Measurements from ENCODE around the gene CNST. TPM values are rescaled to one million over a fixed set of nuclear protein-coding genes. Genes with fewer than 3 reads are reported as not detected.

CNST gene
- total RNA-seq, 1 donor from 2014 or later: 25.6 TPM

DNA sequence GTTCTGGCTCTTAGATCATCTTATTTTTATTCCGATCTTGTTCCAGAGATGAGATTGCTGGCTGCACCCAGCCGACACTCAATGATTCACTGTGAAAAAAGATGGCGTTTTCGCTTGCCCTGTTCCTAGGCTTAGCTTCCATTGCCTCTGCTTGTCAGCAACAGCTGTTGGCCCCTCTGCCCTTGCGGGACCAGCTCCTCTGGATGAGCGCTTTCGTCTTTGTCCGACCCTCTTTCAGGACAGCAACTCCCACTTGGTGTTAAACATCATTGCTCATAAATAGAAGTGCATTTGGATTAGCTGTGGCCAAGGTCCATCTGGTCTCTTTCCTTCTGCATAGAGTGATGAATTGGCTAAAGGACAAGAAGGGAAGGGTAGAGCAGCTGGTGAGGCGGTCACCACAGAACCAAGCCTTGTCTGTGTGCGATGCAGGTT, 114.5 kb downstream of the CNST start:
- Histone ChIP-seq H3K79me2 (ENCODE audit: low read depth) (no peaks in the 10 kb centered on the region), H2AFZ (replicated peaks) (no peak overlapping the region), H3K27ac (no peak overlapping the region), H3K36me3 (no peaks in the 10 kb centered on the region), H3K4me2 (no peak overlapping the region), H4K20me1 (ENCODE audit: low read depth) (no peaks in the 10 kb centered on the region), H3K27me3 (no peaks in the 10 kb centered on the region), H3K4me1 (no peaks in the 10 kb centered on the region), H3F3A (ENCODE audit: low read depth) (no peaks in the 10 kb centered on the region), H3K9me3 (ENCODE audit: low read depth) (no peaks in the 10 kb centered on the region), H3K4me3 (no peak overlapping the region), H3K9ac (no peak overlapping the region)
- H3K27me3 Mint-ChIP-seq (ENCODE audit: insufficient read depth, low read depth): peaks cover 12% of the 10 kb centered on the region
- no peak for DNase-seq (ENCODE audit: low spot score)
- no peaks in the 10 kb centered on the region for H3K36me3 Mint-ChIP-seq
- H3K4me3 Mint-ChIP-seq: no peak overlapping the region
- H3K4me1 Mint-ChIP-seq: peaks cover 16% of the 10 kb centered on the region
- H3K27ac Mint-ChIP-seq: no peak overlapping the region
- no peaks in the 10 kb centered on the region for H3K9me3 Mint-ChIP-seq
- no peak for TF ChIP-seq EZH2phosphoT487 (IDR thresholded peaks at IDR 0.05)
- TF ChIP-seq, protein P1, sequence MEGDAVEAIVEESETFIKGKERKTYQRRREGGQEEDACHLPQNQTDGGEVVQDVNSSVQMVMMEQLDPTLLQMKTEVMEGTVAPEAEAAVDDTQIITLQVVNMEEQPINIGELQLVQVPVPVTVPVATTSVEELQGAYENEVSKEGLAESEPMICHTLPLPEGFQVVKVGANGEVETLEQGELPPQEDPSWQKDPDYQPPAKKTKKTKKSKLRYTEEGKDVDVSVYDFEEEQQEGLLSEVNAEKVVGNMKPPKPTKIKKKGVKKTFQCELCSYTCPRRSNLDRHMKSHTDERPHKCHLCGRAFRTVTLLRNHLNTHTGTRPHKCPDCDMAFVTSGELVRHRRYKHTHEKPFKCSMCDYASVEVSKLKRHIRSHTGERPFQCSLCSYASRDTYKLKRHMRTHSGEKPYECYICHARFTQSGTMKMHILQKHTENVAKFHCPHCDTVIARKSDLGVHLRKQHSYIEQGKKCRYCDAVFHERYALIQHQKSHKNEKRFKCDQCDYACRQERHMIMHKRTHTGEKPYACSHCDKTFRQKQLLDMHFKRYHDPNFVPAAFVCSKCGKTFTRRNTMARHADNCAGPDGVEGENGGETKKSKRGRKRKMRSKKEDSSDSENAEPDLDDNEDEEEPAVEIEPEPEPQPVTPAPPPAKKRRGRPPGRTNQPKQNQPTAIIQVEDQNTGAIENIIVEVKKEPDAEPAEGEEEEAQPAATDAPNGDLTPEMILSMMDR (IDR thresholded peaks at IDR 0.05): no peak
- TF ChIP-seq EZH2 (IDR thresholded peaks at IDR 0.05): no peak

DNA sequence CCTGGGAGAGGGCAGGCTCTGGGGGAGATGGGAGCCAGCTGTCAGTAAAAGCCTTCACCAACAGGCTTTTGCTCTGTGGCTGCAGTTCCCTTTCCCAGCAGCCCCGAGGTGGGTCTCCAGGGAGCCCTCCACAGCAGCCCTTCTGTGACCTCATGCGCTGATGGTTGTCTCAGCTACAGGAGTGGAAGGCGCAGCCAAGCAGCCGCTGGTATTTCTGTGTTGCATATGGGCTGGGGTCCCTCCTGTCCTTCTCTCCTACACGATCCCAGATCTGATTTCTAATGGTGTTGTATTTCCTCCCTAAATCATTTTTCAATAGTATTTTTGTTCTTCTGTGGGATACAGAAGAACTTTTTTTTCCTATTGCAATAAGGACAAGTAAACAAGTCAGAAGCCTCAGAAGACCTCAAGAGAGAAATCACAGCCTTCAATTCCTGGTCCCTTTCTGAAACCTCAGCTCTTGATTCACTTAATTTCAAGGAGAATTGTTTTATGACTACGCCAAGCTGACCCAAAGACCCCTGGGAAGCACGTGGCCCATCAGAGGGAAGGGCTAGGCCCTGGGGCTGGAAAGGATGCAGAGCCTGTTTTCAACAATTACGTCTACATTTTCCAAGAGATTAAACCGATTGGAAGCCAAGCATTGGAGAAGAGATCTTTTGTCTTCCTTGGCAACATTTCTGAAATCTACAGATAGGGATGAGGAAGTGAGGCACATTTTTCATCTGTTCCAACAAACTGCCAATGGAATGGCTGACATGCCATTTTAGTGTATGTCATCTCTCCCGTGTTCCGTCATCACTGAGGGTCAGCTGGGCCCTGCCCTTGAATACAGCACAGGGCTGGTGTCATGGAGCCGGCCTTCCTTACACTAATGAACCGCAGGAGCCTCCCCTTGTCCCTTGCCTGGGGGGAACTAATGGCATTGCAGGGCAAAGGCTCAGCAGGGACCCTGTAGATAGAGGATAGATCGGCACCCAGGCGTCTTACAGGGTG, 115.9 kb downstream of the CNST start:
- H3K27ac Mint-ChIP-seq: no peak overlapping the region

GRCh38 chr1:246683521-246683920, 117.3 kb downstream of the CNST start:
- Mint-ChIP-seq H3K4me3 (no peak overlapping the region), H3K27me3 (ENCODE audit: insufficient read depth, low read depth) (peaks cover 11% of the 10 kb centered on the region), H3K27ac (no peak overlapping the region), H3K36me3 (no peaks in the 10 kb centered on the region), H3K9me3 (no peaks in the 10 kb centered on the region), H3K4me1 (peaks cover 16% of the 10 kb centered on the region)
- Histone ChIP-seq H4K20me1 (ENCODE audit: low read depth) (no peaks in the 10 kb centered on the region), H3K9ac (no peak overlapping the region), H3K4me3 (no peak overlapping the region), H3K4me1 (no peaks in the 10 kb centered on the region), H3K9me3 (ENCODE audit: low read depth) (no peaks in the 10 kb centered on the region), H3K36me3 (no peaks in the 10 kb centered on the region), H3K4me2 (no peak overlapping the region), H3K27me3 (no peaks in the 10 kb centered on the region), H2AFZ (replicated peaks) (no peak overlapping the region), H3K27ac (no peak overlapping the region), H3F3A (ENCODE audit: low read depth) (no peaks in the 10 kb centered on the region), H3K79me2 (ENCODE audit: low read depth) (no peaks in the 10 kb centered on the region)
- TF ChIP-seq EZH2phosphoT487 (IDR thresholded peaks at IDR 0.05) (no peak), EZH2 (IDR thresholded peaks at IDR 0.05) (no peak)
- TF ChIP-seq, protein P1 (IDR thresholded peaks at IDR 0.05): no peak
- DNase-seq (ENCODE audit: low spot score): no peak

More for the DNA sequence above, 115.9 kb downstream of the CNST start:
- H2AFZ ChIP-seq (replicated peaks): no peak overlapping the region
- no peaks in the 10 kb centered on the region for H4K20me1 ChIP-seq (ENCODE audit: low read depth)
- no peaks in the 10 kb centered on the region for H3K79me2 ChIP-seq (ENCODE audit: low read depth)
- H3K4me3 Mint-ChIP-seq: no peak overlapping the region
- H3K27ac ChIP-seq: no peak overlapping the region
- peaks cover 11% of the 10 kb centered on the region for H3K27me3 Mint-ChIP-seq (ENCODE audit: insufficient read depth, low read depth)
- no peaks in the 10 kb centered on the region for H3K4me1 ChIP-seq
- no peak overlapping the region for H3K4me3 ChIP-seq
- no peaks in the 10 kb centered on the region for H3K36me3 Mint-ChIP-seq
- H3K36me3 ChIP-seq: no peaks in the 10 kb centered on the region
- peaks cover 16% of the 10 kb centered on the region for H3K4me1 Mint-ChIP-seq
- H3K4me2 ChIP-seq: no peak overlapping the region
- no peaks in the 10 kb centered on the region for H3K9me3 ChIP-seq (ENCODE audit: low read depth)
- no peak for DNase-seq (ENCODE audit: low spot score)
- H3K27me3 ChIP-seq: no peaks in the 10 kb centered on the region
- TF ChIP-seq EZH2phosphoT487 (IDR thresholded peaks at IDR 0.05) (no peak), EZH2 (IDR thresholded peaks at IDR 0.05) (no peak)
- TF ChIP-seq, protein P1 (IDR thresholded peaks at IDR 0.05): no peak
- no peaks in the 10 kb centered on the region for H3K9me3 Mint-ChIP-seq
- no peak overlapping the region for H3K9ac ChIP-seq
- no peaks in the 10 kb centered on the region for H3F3A ChIP-seq (ENCODE audit: low read depth)

Data from neural progenitor cell (in vitro differentiated cells).